H9 (cell line): Measurements from ENCODE around the gene RBFOX1. TPM values are rescaled to one million over a fixed set of nuclear protein-coding genes. Genes with fewer than 3 reads are reported as not detected.

Experiments
- DNase-seq: peaks from one replicate; pipeline ENCODE4 v3.0.0-alpha.2; 2017
- H2AFZ ChIP-seq: one replicate; pipeline ENCODE4 v1.6.1; 2013; ENCODE audit warnings: mild to moderate bottlenecking, low read length, control low read depth, moderate library complexity
- H2AK5ac ChIP-seq: 2 replicates; pipeline ENCODE4 v1.6.1; 2013; ENCODE audit warnings: low read length, control low read depth, mixed read lengths; ENCODE audit not compliant: insufficient read length
- H2BK120ac ChIP-seq: one replicate; pipeline ENCODE4 v1.6.1; 2013; ENCODE audit warnings: low read depth, mild to moderate bottlenecking, low read length, control low read depth, inconsistent platforms; ENCODE audit not compliant: poor library complexity, severe bottlenecking
- H2BK12ac ChIP-seq: 2 replicates; pipeline ENCODE4 v1.6.1; 2013; ENCODE audit warnings: low read length, control low read depth, mixed read lengths, low read depth; ENCODE audit not compliant: insufficient read length
- H2BK15ac ChIP-seq: 2 replicates; pipeline ENCODE4 v1.6.1; 2013; ENCODE audit warnings: low read depth, low read length, control low read depth
- H2BK20ac ChIP-seq: one replicate; pipeline ENCODE4 v1.6.1; 2013; ENCODE audit warnings: low read depth, mild to moderate bottlenecking, low read length, control low read depth, inconsistent platforms; ENCODE audit not compliant: poor library complexity, severe bottlenecking
- H2BK5ac ChIP-seq: 2 replicates; pipeline ENCODE4 v1.6.1; 2013; ENCODE audit warnings: low read length, control low read depth, mixed read lengths; ENCODE audit not compliant: insufficient read length
- H3K14ac ChIP-seq: 2 replicates; pipeline ENCODE4 v1.6.1; 2013; ENCODE audit warnings: low read length, control low read depth; ENCODE audit not compliant: insufficient read depth
- H3K18ac ChIP-seq: 2 replicates; pipeline ENCODE4 v1.6.1; 2013; ENCODE audit warnings: low read depth, mild to moderate bottlenecking, mixed read lengths, low read length, control low read depth; ENCODE audit not compliant: insufficient read length
- H3K23ac ChIP-seq: 2 replicates; pipeline ENCODE4 v1.6.1; 2013; ENCODE audit warnings: low read length, control low read depth, mixed read lengths, low read depth; ENCODE audit not compliant: insufficient read length
- H3K23me2 ChIP-seq: 2 replicates; pipeline ENCODE4 v1.6.1; 2013; ENCODE audit warnings: low read depth, mild to moderate bottlenecking, mixed read lengths, low read length, control low read depth; ENCODE audit not compliant: insufficient read length, poor library complexity, severe bottlenecking
- H3K27ac ChIP-seq: 2 replicates; pipeline ENCODE4 v1.5.1; 2013; ENCODE audit warnings: low read length, control low read depth, mixed read lengths, low read depth; ENCODE audit not compliant: insufficient read length
- H3K27me3 ChIP-seq: 2 replicates; pipeline ENCODE4 v1.6.1; 2013; ENCODE audit warnings: low read length, control low read depth, inconsistent platforms; ENCODE audit not compliant: insufficient read depth
- H3K4ac ChIP-seq: 2 replicates; pipeline ENCODE4 v1.6.1; 2013; ENCODE audit warnings: low read depth, mild to moderate bottlenecking, control low read depth, inconsistent platforms, low read length, moderate library complexity
- H3K4me1 ChIP-seq: 2 replicates; pipeline ENCODE4 v1.6.1; 2013; ENCODE audit warnings: low read length, control low read depth, inconsistent platforms; ENCODE audit not compliant: insufficient read depth
- H3K4me2 ChIP-seq: 2 replicates; pipeline ENCODE4 v1.6.1; 2013; ENCODE audit warnings: low read length, control low read depth, mixed read lengths; ENCODE audit not compliant: insufficient read length, insufficient read depth
- H3K56ac ChIP-seq: 2 replicates; pipeline ENCODE4 v1.6.1; 2013; ENCODE audit warnings: low read depth, mild to moderate bottlenecking, mixed read lengths, low read length, control low read depth; ENCODE audit not compliant: insufficient read length
- H3K79me1 ChIP-seq: 2 replicates; pipeline ENCODE4 v1.6.1; 2013; ENCODE audit warnings: low read depth, mild to moderate bottlenecking, moderate library complexity, low read length, control low read depth, inconsistent platforms; ENCODE audit not compliant: insufficient read depth, poor library complexity, severe bottlenecking
- H3K79me2 ChIP-seq: 2 replicates; pipeline ENCODE4 v1.6.1; 2013; ENCODE audit warnings: low read length, control low read depth, inconsistent platforms; ENCODE audit not compliant: insufficient read depth
- H3K9ac ChIP-seq: 2 replicates; pipeline ENCODE4 v1.6.1; 2013; ENCODE audit warnings: low read length, control low read depth, mixed read lengths; ENCODE audit not compliant: insufficient read length; ENCODE audit errors: extremely low read depth
- H3K9me3 ChIP-seq: one replicate; pipeline ENCODE4 v1.6.1; 2013; ENCODE audit warnings: low read depth, low read length, inconsistent platforms; ENCODE audit not compliant: control insufficient read depth
- H3T11ph ChIP-seq: one replicate; pipeline ENCODE4 v1.6.1; 2013; ENCODE audit warnings: mild to moderate bottlenecking, low read length, control low read depth, inconsistent platforms
- H4K20me1 ChIP-seq: one replicate; pipeline ENCODE4 v1.6.1; 2013; ENCODE audit not compliant: control insufficient read depth, insufficient read length, insufficient read depth
- H4K5ac ChIP-seq: 2 replicates; pipeline ENCODE4 v1.6.1; 2013; ENCODE audit warnings: low read depth, mild to moderate bottlenecking, mixed read lengths, low read length, control low read depth; ENCODE audit not compliant: insufficient read length
- H4K8ac ChIP-seq: replicated peaks from 2 replicates; pipeline ENCODE4 v1.6.1; 2013; ENCODE audit warnings: low read length, control low read depth, mixed read lengths, low read depth; ENCODE audit not compliant: insufficient read length
- H4K91ac ChIP-seq: 2 replicates; pipeline ENCODE4 v1.6.1; 2013; ENCODE audit warnings: low read depth, mild to moderate bottlenecking, moderate library complexity, mixed read lengths, low read length, control low read depth; ENCODE audit not compliant: insufficient read length
- H3K27ac Mint-ChIP-seq, 3 experiments: 2 replicates in 2 of 3; 3 replicates in 1 of 3; pipeline ENCODE4 v1.8.0; 2020 to 2021; ENCODE audit warnings: mixed read lengths in 3 of 3, mild to moderate bottlenecking in 1 of 3, moderate library complexity in 1 of 3
- H3K27me3 Mint-ChIP-seq: 2 replicates; pipeline ENCODE4 v1.8.0; 2021; ENCODE audit warnings: low read depth, mild to moderate bottlenecking, moderate library complexity, mixed read lengths
- H3K36me3 Mint-ChIP-seq, 3 experiments: 2 replicates in 2 of 3; 3 replicates in 1 of 3; pipeline ENCODE4 v1.8.0; 2020 to 2021; ENCODE audit warnings: low read depth in 3 of 3, mixed read lengths in 3 of 3; ENCODE audit not compliant: insufficient read depth in 1 of 3
- H3K4me1 Mint-ChIP-seq, 2 experiments: 2 replicates each; pipeline ENCODE4 v1.8.0; 2020; ENCODE audit warnings: mixed read lengths in 2 of 2
- H3K4me3 Mint-ChIP-seq, 2 experiments: 2 replicates in 1 of 2; 3 replicates in 1 of 2; pipeline ENCODE4 v1.8.0; 2020 to 2021; ENCODE audit warnings: mild to moderate bottlenecking in 2 of 2, mixed read lengths in 2 of 2, moderate library complexity in 1 of 2
- H3K9me3 Mint-ChIP-seq, 2 experiments: 2 replicates in 1 of 2; 3 replicates in 1 of 2; pipeline ENCODE4 v1.8.0; 2020; ENCODE audit warnings: mild to moderate bottlenecking in 2 of 2, mixed read lengths in 2 of 2, moderate library complexity in 1 of 2
- CTCF ChIP-seq: fragments of 200-600 bp; sonication (generic); conservative IDR thresholded peaks from 3 replicates; pipeline ENCODE4 v1.8.0; 2021; ENCODE audit warnings: antibody characterized with exemption, mild to moderate bottlenecking
- WGBS: extraction: QIAGEN DNeasy Blood & Tissue Kit; methylation state at CpG from one replicate; pipeline ENCODE4 v1.1.7; 2013; ENCODE audit warnings: missing lambda C conversion rate, low lambda C conversion rate, mixed read lengths; ENCODE audit not compliant: insufficient read length; ENCODE audit errors: extremely low coverage; 5-methylcytosine and 5-hydroxymethylcytosine counted together
- total RNA-seq: library from RNA; stranded (reverse); gene quantifications from 2 replicates; pipeline ENCODE4 v1.2.1, GENCODE V29; 2021

Gene RBFOX1
- total RNA-seq, 1 experiment from 2014 or later = 2.0 TPM

- H3K9ac ChIP-seq = no peak overlapping the region
- H3K23me2 ChIP-seq = no peaks in the 10 kb centered on the region
- Mint-ChIP-seq H3K27me3 (no peaks in the 10 kb centered on the region; the same call in 1 of the 2 replicates), H3K27ac (no peak overlapping the region; a peak in 1 of 7 replicates), H3K9me3 (no peaks in the 10 kb centered on the region), H3K4me1 (peaks cover 47 to 49% of the 10 kb centered on the region in 2 experiments), H3K4me3 (no peak overlapping the region), H3K36me3 (no peaks in the 10 kb centered on the region)
- H3K27ac ChIP-seq = no peak overlapping the region
- H2BK12ac ChIP-seq = no peak overlapping the region
- no peak overlapping the region for H4K5ac ChIP-seq
- H2BK15ac ChIP-seq = no peak overlapping the region
- no peaks in the 10 kb centered on the region for H3K9me3 ChIP-seq
- no peak overlapping the region for H3K4me2 ChIP-seq
- H2BK20ac ChIP-seq = no peak overlapping the region
- H3K18ac ChIP-seq = no peak overlapping the region
- H2AK5ac ChIP-seq = no peak overlapping the region
- WGBS = no CpG with 5 or more reads among the region's 12 CpGs
- no peak overlapping the region for H3K4ac ChIP-seq
- H3K79me1 ChIP-seq = no peaks in the 10 kb centered on the region
- H2AFZ ChIP-seq = no peak overlapping the region
- no peak for TF ChIP-seq CTCF
- H3K4me1 ChIP-seq = peaks cover 18% of the 10 kb centered on the region; the same call in 1 of the 2 replicates
- no peak overlapping the region for H3K23ac ChIP-seq
- no peak overlapping the region for H4K91ac ChIP-seq
- no peak overlapping the region for H3K56ac ChIP-seq
- no peaks in the 10 kb centered on the region for H3K79me2 ChIP-seq
- H3K14ac ChIP-seq = no peak overlapping the region
- no peaks in the 10 kb centered on the region for H3K27me3 ChIP-seq
- no peak overlapping the region for H2BK5ac ChIP-seq
- DNase-seq = no peak
- no peaks in the 10 kb centered on the region for H4K20me1 ChIP-seq
- no peak overlapping the region for H2BK120ac ChIP-seq
- H4K8ac ChIP-seq = no peak overlapping the region
- no peak overlapping the region for H3T11ph ChIP-seq
Measured at GRCh38 chr16:7437135-7437804, 104.6 kb downstream of the RBFOX1 start.
